ENCODE results near the gene DACH1. TPM values are rescaled to one million over a fixed set of nuclear protein-coding genes. Genes with fewer than 3 reads are reported as not detected.

The DACH1 gene
- total and polyA plus RNA-seq, 9 of the 15 experiments (the other 6 are each of a cell fraction or from before 2014, with no cell fraction given), result 0.04 to 0.07 (median 0.04) TPM; not detected in 2

DNA sequence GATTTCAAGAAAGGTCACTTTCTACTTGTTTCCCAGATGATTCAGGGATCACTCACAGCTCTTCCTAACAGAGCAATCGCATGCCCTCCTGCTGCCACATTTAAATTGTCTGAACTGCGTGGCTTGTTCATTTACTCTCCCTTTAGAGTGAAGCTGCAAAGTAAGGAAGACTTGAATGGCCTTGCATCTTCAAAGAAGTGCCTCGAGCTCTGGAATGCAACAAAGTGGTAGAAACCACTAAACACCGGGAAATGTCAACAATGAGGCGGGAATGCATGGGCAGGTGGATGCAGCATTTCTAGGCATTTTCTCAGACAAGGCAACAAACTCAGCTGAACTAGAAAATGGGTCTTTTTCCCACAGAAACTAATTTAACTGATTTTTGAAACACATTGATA is 10.3 kb upstream of the DACH1 start (continued):
- TF ChIP-seq FOXP4 (CRISPR knock-in tag; IDR thresholded peaks at IDR 0.05; ENCODE audit: borderline replicate concordance), result no peak
- no peak for TF ChIP-seq JUNB (CRISPR knock-in tag; conservative IDR thresholded peaks at IDR 0.05)
- no peak for TF ChIP-seq MBD1 (CRISPR knock-in tag; IDR thresholded peaks at IDR 0.05)
- TF ChIP-seq ZNF644 (tag; IDR thresholded peaks at IDR 0.05; ENCODE audit: low read depth), result no peak
- TF ChIP-seq ZNF12 (CRISPR knock-in tag; IDR thresholded peaks at IDR 0.05), result no peak
- no peak for TF ChIP-seq ZNF512 (tag; IDR thresholded peaks at IDR 0.05)

Data from K562 (cell line).